ENCODE measurements around the gene PANK1. TPM values are rescaled to one million over a fixed set of nuclear protein-coding genes. Genes with fewer than 3 reads are reported as not detected.

The PANK1 gene
- total and polyA plus RNA-seq, 2 of the 8 experiments (the other 6 are each of a cell fraction or from before 2014, with no cell fraction given) = 18.5 to 40.4 TPM

DNA sequence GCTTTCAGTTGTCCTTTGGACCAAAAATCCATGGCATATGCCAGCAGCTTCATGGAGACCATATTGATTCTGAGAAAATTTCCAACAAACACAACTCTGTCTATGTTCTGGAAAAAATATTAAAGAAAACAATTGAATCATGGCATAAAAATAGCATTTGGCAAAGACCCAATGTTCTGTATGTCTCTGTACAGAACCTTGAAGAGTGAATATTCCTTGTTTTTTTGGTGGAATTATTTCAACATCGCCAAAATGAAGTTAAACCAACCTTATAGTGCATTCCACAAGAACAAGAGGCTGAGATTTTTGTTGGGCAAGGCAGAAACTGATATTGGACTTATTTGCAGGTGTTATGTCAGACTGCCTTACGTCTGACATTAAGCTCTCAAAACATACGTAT, 56.4 kb downstream of the PANK1 start:
- Histone ChIP-seq H2BK15ac (ENCODE audit: low read length) (no peak overlapping the region), H3K27me3 (replicated peaks in 1 of 4; ENCODE audit: control insufficient read depth in 3 of 4, extremely low read depth in 1 of 4, insufficient read depth in 3 of 4, low read length in 3 of 4) (peaks cover 0 to 1% (median 0%) of the 10 kb centered on the region in 4 experiments; a peak in 1 of 7 replicates), H3K4me2 (ENCODE audit: insufficient read depth in 1 of 2, low read depth in 2 of 2, low read length in 2 of 2) (no peak overlapping the region), H2AK5ac (ENCODE audit: low read depth, low read length) (no peak overlapping the region), H3K9me3 (ENCODE audit: insufficient read depth in 2 of 2, low read depth in 1 of 2, low read length in 1 of 2) (no peaks in the 10 kb centered on the region), H4K5ac (ENCODE audit: insufficient read length, low read depth, low read length) (no peak overlapping the region), H3K79me1 (ENCODE audit: low read depth, low read length) (no peaks in the 10 kb centered on the region; the same call in 1 of the 2 replicates), H3K14ac (ENCODE audit: insufficient read length) (no peak overlapping the region), H3K23ac (ENCODE audit: insufficient read length) (no peak overlapping the region), H4K8ac (ENCODE audit: extremely low read depth, insufficient read depth, low read length) (no peak overlapping the region), H3K56ac (replicated peaks; ENCODE audit: insufficient read length, low read depth, low read length) (no peak overlapping the region), H3K9ac (replicated peaks in 1 of 4; ENCODE audit: extremely low read depth in 1 of 4, low read depth in 3 of 4, low read length in 3 of 4) (no peak overlapping the region), H2BK12ac (ENCODE audit: low read depth, low read length) (no peak overlapping the region), H2AFZ (ENCODE audit: low read length) (no peak overlapping the region), H3K4ac (replicated peaks; ENCODE audit: insufficient read length, low read depth, low read length) (no peak overlapping the region), H2BK120ac (replicated peaks; ENCODE audit: low read depth, low read length) (no peak overlapping the region), H3K18ac (ENCODE audit: extremely low read depth, low read length) (no peak overlapping the region), H2BK20ac (ENCODE audit: low read length) (no peak overlapping the region), H3K27ac (ENCODE audit: low read depth, low read length) (no peak overlapping the region), H3K79me2 (ENCODE audit: control insufficient read depth in 1 of 2, insufficient read depth in 2 of 2, low read length in 2 of 2) (no peaks in the 10 kb centered on the region), H3K36me3 (ENCODE audit: control insufficient read depth in 2 of 4, insufficient read depth in 4 of 4, low read length in 3 of 4) (peaks cover 0 to 43% (median 19%) of the 10 kb centered on the region in 4 experiments; a peak in 6 of 8 replicates), H4K20me1 (replicated peaks in 1 of 2; ENCODE audit: control insufficient read depth in 1 of 2, insufficient read depth in 2 of 2, low read length in 2 of 2) (peaks cover 0 to 3% of the 10 kb centered on the region in 2 experiments), H3K4me1 (replicated peaks in 1 of 4; ENCODE audit: control insufficient read depth in 3 of 4, insufficient read depth in 4 of 4, low read length in 3 of 4) (no peaks in the 10 kb centered on the region), H3K23me2 (ENCODE audit: low read depth, low read length) (no peaks in the 10 kb centered on the region), H4K91ac (replicated peaks; ENCODE audit: insufficient read length, low read length) (no peak overlapping the region), H3K4me3 (ENCODE audit: extremely low read depth in 1 of 4, insufficient read depth in 2 of 4, low read depth in 3 of 4, low read length in 4 of 4) (no peak overlapping the region), H2BK5ac (ENCODE audit: low read depth, low read length) (no peak overlapping the region)
- TF ChIP-seq JUND (IDR thresholded peaks at IDR 0.05; ENCODE audit: low read length) (no peak), RXRA (IDR thresholded peaks at IDR 0.05; ENCODE audit: insufficient read depth, low read depth, low read length) (no peak)
- 100% methylated on average over 3 of the region's 3 CpGs; no CpG with 5 or more reads in 1 of the 2 experiments for WGBS, 2 experiments (ENCODE audit: extremely low coverage in 1 of 2, insufficient coverage in 1 of 2, insufficient read length in 1 of 2, insufficient replicate concordance in 2 of 2, low coverage in 1 of 2, low lambda C conversion rate in 2 of 2, missing lambda C conversion rate in 1 of 2)
- ChIA-PET CTCF (ENCODE audit: partially characterized antibody) (interaction anchor here (0.6 to 1.6 kb wide), 3 partner anchors 16 to 123 kb away, joined by 3 to 4 read pairs (median 3); no protein-coding TSS in a partner anchor), POLR2A (ENCODE audit: partially characterized antibody) (interaction anchor here (0.9 kb wide), 1 partner anchor 8 kb away, joined by 4 read pairs; no protein-coding TSS in a partner anchor)
- FAIRE-seq (peak; percentile 78), DNase-seq (ENCODE audit: low read depth in 1 of 2, low spot score in 2 of 2) (no peak)

Data from H1 (cell line).